ENCODE data around the gene CST11.
"Not testable (repeated sequence)": the region's sequence is repeated elsewhere in the genome, so short reads cannot be mapped to it uniquely, and the experiment has no call there.

The CST11 gene, protein sequence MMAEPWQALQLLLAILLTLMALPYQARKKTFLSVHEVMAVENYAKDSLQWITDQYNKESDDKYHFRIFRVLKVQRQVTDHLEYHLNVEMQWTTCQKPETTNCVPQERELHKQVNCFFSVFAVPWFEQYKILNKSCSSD

GRCh38 chr20:23452776-23453175 lies at the start of gene CST11:
CST11 (minus strand) TSS chr20:23452876; CDS start chr20:23452811, 65 bp downstream.
- DNase-seq = no peak

- DNase-seq = no peak
Measured at GRCh38 chr20:23501926-23502325, 49.2 kb upstream of the CST11 start.

DNA sequence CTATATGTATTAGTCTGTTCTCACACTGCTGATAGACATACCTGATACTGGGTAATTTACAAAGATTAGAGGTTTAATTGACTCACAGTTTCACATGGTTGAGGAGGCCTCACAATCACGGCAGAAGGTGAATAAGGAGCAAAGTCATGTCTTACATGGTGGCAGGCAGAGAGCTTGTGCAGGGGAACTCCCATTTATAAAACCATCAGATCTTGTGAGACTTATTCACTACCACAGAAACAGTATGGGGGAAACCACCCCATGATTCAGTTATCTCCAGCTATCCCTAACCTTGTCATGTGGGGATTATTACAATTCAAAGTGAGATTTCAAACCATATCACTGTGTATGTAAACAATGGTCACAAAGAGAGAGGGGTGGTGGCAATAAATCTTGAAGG lies 44.9 kb upstream of the CST11 start:
- DNase-seq = no peak

DNA sequence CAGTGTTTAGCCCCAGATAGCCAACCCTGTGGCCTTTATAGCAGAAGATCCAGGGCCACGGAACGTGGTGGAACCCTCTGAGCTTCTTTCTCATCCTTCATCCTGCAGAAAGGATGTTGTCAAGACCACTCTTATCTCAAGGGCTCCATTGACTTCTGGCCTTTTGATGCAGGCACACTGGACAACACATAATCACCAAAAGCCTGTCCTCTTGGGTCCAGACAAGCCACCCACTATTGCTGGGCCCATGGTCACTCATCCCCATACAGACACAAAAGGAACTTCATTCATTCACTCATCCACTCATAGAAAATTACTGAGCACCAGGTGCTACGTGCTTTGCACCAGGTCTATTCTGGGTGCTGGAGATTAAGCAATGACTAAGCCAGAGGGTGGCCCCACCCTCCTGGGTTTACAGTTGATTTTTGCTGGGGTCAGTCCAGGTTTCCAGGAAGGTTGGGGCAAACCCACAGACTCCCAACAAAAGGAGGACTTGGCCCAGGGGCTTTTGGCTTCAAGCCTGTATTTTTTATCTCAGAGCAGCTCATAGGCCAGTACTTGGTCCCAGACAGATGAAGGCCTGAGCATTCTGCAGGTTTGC lies 40.6 kb upstream of the CST11 start:
- no peak for DNase-seq

- no peak for DNase-seq
Measured at GRCh38 chr20:23492292-23492691, 39.6 kb upstream of the CST11 start.

DNA sequence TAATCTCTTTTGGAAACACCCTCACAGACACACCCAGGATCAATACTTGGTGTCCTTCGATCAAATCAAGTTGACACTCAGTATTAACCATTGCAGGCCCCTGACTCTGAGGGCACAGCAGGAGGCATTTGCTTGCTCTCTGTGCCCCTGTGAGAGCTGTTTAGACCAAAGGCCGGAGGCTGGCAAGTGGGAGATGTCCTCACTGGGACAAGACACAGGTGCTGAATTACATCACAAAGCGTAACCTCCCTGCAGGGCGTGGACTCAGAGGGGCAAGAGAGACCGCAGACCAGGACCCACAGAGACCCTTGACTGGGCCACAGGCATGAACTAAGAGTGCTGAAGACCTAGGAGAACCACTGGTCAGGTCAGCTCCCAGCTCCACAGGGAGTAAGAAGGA lies 38.1 kb upstream of the CST11 start, which contains the start of gene CST8:
Gene CST8 (plus strand): TSS at position 301 of the 400 bp plus-strand sequence. CDS start 551 bp downstream, outside the sequence.
- no peak for DNase-seq

DNA sequence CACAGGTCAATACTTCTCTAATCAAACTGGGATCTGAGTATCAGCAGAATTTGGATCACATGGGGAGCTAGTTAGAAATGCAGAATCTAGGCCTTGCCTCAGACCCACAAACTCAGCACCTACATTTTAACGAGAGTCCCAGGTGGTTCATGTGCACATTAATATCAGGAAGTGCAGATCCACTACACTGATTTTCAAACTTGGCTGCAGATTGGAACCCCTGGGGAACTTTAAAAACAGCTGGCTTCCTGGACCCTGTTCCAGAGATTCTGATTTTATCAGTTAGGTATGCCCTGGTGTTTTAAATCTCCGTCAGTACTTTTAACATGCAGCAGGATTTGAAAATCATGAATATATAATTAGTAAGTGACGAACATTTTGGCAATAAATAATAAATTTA lies 36.3 kb upstream of the CST11 start:
- no peak for DNase-seq

DNA sequence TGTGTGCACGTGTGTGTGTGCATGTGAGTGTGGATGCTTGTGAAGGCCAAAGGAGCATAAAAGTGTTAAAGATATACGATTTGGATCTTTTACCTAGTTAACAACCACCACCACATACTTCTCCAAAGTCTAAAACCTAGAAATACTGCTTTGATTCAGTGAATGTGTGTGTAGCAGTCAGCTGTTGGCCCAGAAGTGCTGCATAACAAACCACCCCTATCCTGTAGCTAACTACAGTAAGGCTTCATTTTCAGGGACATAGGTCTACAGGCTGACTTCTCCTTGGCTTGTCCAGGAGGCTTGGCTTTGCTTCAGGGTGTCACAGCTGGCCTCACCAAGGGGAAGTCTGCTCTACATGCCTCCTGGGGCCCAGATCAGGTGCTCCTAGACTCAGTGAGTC lies 35.8 kb upstream of the CST11 start:
- no peak for DNase-seq

- no peak for DNase-seq
Measured at GRCh38 chr20:23484081-23484480, 31.4 kb upstream of the CST11 start.

DNA sequence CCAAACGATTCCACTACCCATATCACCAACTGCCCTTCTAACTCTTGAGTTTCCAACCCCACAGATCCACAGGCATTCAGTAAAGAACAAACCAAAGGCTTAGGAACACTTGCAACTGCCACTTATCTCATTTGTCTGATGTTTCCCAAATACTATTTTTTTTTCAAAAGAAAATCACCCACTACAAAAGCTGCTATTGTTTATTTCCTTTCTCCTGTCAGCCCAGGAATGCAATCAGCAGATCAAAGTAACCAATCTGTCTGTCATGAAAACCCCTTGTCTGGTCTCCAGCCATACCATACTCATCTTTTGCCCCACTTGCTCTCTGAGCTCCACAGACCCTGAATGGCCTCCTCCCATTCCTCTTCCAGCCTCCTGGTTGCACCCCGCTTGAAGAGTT lies 29.5 kb upstream of the CST11 start:
- no peak for DNase-seq

DNA sequence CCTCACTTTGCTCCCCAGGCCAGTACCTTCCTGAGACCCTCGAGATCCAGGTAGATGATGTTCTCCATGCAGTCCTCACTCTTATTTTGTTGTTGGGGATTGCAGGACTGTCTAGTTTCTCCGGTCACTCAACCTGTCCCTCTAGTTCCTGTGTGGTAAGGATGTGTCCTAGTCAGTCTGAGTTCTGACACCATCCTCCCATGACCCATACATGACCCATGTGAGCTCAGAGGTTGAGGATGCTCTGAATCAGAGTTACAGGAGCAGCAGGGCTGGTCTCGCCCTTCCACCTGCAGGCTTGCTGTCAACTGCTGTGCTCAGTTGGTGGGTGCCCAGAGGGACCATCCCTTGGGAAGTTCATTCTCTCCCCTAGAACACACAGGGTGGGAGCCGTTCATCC lies 26.4 kb upstream of the CST11 start:
- no peak for DNase-seq

DNA sequence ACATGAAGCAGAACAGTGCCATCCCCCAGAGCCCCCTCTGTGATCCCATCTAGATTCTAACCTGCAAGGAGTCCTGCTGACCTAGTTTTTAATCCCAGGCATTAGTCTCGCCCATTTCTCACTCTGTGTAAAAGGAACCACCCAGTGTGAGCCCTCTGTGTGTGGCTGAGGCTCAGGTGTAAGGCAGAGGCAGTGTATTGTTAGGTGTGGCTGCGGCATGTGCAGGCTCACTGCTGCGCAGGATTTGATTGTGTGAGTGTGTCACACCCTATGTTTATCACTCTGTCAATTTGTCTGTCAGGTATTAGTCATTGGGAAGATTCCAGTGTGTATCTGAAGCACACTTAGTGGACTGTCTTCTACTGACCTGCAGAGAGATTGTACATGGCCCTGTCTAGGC lies 24.5 kb upstream of the CST11 start:
- no peak for DNase-seq

GRCh38 chr20:23476015-23476754 lies 23.5 kb upstream of the CST11 start:
- no peak for DNase-seq

- no peak for DNase-seq
Measured at GRCh38 chr20:23475395-23475794, 22.7 kb upstream of the CST11 start.

- DNase-seq = not testable (repeated sequence)
Measured at GRCh38 chr20:23473293-23473692, 20.6 kb upstream of the CST11 start.

DNA sequence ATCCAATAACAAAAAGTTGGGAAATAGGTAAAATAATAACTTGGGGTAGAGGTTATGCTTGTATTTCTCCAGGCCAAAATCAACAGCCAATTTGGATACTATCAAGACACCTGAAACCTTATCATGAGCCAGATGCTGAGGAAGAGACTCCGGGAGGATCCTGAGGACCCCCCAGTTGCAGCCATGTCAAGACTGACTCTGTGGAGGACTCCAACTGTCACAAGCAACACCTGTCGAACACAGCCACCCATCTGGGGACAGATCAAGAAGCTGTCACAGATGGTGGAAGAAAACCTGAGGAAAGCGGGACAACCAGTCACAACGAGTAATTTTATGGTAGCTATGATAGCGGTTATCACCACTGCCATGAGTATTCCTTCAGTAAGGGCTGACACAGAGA lies 19.6 kb upstream of the CST11 start:
- not testable (repeated sequence) for DNase-seq

- not testable (repeated sequence) for DNase-seq
Measured at GRCh38 chr20:23466961-23467360, 14.3 kb upstream of the CST11 start.

GRCh38 chr20:23461180-23461579 lies 8.5 kb upstream of the CST11 start:
- DNase-seq = no peak

GRCh38 chr20:23459461-23460150 lies 6.9 kb upstream of the CST11 start:
- DNase-seq = no peak

GRCh38 chr20:23456873-23457272 lies 4.2 kb upstream of the CST11 start:
- DNase-seq = no peak

GRCh38 chr20:23456409-23456808 lies 3.7 kb upstream of the CST11 start:
- no peak for DNase-seq

GRCh38 chr20:23455639-23456038 lies 3.0 kb upstream of the CST11 start:
- no peak for DNase-seq

DNA sequence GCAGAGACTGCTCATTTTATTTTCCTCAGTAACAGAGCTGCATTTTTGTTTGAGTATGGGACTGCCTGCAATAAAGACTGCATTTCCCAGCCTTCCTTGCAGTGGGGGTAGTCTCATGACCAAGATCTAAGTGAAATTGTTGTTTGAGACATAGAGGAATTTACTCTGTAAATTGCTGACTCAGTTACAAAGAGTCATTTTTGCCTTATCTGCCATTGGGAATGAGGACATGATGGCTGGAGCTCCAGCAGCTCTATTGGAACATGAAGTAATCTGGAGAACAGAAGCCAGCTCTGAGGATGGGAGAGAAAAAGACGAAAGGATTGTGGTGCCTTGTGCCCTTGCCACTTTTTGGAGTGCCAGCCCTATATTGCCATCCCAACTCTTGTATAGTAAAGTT lies 2.1 kb upstream of the CST11 start:
- no peak for DNase-seq
